Measurements from ENCODE around the gene FIGNL2. TPM values are rescaled to one million over a fixed set of nuclear protein-coding genes. Genes with fewer than 3 reads are reported as not detected.
A peak's percentile ranks its signal among the peaks of the same experiment; 100 is the strongest.

Gene FIGNL2
- total RNA-seq, 1 donor from 2014 or later: 0.30 TPM

DNA sequence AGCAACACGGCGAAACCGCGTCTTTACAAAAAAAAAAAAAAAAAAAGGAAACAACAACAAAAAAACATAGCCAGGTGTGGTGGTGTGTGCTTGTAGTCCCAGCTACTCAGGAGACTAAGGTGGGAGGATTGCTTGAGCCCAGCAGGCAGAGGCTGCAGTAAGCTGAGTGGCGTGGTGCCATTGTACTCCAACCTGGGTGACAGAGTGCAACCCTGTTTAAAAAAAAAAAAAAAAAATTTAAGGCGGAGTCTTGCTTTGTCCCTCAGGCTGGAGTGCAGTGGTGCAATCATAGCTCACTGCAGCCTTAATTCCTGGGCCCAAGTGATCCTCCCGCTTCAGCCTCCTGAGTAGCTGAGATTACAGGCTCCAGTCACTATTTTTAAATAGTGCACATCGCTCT, 18.2 kb upstream of the FIGNL2 start:
- TF ChIP-seq, protein P1, sequence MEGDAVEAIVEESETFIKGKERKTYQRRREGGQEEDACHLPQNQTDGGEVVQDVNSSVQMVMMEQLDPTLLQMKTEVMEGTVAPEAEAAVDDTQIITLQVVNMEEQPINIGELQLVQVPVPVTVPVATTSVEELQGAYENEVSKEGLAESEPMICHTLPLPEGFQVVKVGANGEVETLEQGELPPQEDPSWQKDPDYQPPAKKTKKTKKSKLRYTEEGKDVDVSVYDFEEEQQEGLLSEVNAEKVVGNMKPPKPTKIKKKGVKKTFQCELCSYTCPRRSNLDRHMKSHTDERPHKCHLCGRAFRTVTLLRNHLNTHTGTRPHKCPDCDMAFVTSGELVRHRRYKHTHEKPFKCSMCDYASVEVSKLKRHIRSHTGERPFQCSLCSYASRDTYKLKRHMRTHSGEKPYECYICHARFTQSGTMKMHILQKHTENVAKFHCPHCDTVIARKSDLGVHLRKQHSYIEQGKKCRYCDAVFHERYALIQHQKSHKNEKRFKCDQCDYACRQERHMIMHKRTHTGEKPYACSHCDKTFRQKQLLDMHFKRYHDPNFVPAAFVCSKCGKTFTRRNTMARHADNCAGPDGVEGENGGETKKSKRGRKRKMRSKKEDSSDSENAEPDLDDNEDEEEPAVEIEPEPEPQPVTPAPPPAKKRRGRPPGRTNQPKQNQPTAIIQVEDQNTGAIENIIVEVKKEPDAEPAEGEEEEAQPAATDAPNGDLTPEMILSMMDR (IDR thresholded peaks at IDR 0.05): no peak
- H3K9me3 Mint-ChIP-seq (ENCODE audit: low read depth): no peaks in the 10 kb centered on the region
- no peak overlapping the region for H3K27ac Mint-ChIP-seq (ENCODE audit: unreplicated experiment)
- H3K36me3 Mint-ChIP-seq (ENCODE audit: low read depth): no peaks in the 10 kb centered on the region
- H3K4me1 Mint-ChIP-seq (ENCODE audit: low read depth): peaks cover 26% of the 10 kb centered on the region
- H3K27me3 Mint-ChIP-seq (ENCODE audit: low read depth): peaks cover 11% of the 10 kb centered on the region
- no peak overlapping the region for H3K4me3 Mint-ChIP-seq (ENCODE audit: unreplicated experiment)
- DNase-seq (ENCODE audit: low spot score): no peak

DNA sequence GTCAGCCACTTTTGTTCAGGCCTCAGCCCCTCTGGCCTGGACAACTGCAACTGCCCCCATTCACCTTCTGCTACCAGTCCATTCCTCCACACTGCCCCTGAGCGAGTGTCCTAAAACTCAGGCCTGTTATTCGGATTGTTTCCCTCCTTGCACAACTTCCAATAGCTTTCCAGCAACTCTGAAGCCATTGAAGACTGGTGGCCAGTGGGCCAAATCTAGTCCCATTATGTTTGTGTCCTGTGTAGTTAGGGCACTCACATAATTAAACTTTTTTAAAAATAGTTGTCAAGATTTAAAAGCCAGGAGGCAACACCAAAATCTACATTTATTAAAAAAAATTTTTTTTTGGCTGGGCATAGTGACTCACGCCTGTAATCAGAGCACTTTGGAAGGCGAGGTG, 17.8 kb upstream of the FIGNL2 start:
- H3K27me3 Mint-ChIP-seq (ENCODE audit: low read depth): peaks cover 11% of the 10 kb centered on the region
- H3K4me1 Mint-ChIP-seq (ENCODE audit: low read depth): peaks cover 26% of the 10 kb centered on the region
- H3K27ac Mint-ChIP-seq (ENCODE audit: unreplicated experiment): no peak overlapping the region
- no peak for DNase-seq (ENCODE audit: low spot score)
- no peaks in the 10 kb centered on the region for H3K9me3 Mint-ChIP-seq (ENCODE audit: low read depth)
- no peak overlapping the region for H3K4me3 Mint-ChIP-seq (ENCODE audit: unreplicated experiment)
- H3K36me3 Mint-ChIP-seq (ENCODE audit: low read depth): no peaks in the 10 kb centered on the region
- TF ChIP-seq, protein P1 (IDR thresholded peaks at IDR 0.05): no peak

DNA sequence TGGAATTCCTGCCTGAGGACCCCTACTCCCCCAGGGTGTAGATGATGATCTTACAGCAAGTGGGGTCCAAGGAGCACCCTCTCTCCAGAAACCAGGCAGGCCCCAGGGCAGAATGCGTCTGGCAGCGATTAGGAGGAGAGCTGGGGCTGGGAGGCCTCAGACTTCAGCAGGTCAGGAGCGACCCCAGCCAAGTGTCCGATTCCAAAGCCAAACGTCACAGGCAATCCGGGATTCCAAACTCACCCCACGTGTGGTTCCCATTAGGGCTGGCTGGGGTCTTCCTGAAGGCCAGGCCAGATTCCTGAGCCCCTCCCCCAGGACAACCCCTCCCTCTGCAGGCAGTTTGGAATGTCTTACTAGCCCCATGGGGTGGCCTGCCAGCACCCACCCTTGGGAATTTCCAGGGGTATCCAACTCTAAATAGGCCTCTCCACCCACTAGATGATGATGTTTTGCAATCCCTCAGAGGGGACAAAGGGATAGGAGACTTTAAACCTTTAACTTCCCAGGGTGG, 17.3 kb upstream of the FIGNL2 start:
- H3K27me3 Mint-ChIP-seq (ENCODE audit: low read depth): peaks cover 11% of the 10 kb centered on the region
- H3K4me1 Mint-ChIP-seq (ENCODE audit: low read depth): peaks cover 26% of the 10 kb centered on the region
- no peaks in the 10 kb centered on the region for H3K36me3 Mint-ChIP-seq (ENCODE audit: low read depth)
- DNase-seq (ENCODE audit: low spot score): no peak
- TF ChIP-seq, protein P1 (IDR thresholded peaks at IDR 0.05): no peak
- no peak overlapping the region for H3K27ac Mint-ChIP-seq (ENCODE audit: unreplicated experiment)
- H3K4me3 Mint-ChIP-seq (ENCODE audit: unreplicated experiment): no peak overlapping the region
- no peaks in the 10 kb centered on the region for H3K9me3 Mint-ChIP-seq (ENCODE audit: low read depth)

DNA sequence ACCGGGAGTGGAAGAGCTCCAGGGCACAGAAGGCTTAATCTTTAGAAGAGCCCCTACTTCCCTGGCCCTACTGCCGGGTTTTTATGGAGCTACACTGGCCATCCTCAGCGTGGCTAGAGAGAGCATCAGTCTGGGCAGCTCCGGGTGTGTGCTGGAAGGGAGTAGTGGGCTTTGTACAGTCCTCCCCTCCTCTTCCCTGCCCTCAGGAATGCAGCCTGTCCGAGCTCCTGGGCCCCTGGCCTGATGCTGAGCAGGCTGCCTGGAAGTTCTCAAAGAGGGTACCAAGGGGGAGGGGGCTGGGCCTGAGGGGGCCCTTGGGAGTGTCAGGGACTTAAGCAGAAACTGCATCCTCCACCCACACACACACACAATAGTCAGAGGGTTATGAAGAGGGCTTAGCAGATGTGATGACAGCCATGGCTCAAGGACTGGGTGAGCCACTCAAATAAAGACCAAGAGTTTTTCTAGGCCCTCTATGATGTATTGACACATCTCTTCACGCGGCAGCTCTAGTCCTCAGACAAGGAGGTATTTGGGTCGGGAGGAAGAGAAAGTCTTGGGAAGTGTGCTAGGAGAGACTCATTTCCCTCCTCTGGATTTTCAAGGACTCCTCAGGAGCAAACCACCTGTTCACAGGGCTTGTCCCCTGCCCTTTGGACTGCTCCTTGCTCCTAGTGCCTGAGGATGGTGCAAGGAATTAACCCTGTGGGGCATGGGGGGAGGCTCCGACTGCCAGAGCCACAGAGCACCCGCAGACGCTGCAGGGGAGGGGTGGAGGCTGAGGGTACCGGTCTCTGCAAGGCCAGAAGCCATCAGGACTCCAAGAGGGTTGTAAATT, 16.5 kb upstream of the FIGNL2 start:
- Mint-ChIP-seq H3K9me3 (ENCODE audit: low read depth) (no peaks in the 10 kb centered on the region), H3K4me3 (ENCODE audit: unreplicated experiment) (peak overlapping the region; percentile 66), H3K36me3 (ENCODE audit: low read depth) (no peaks in the 10 kb centered on the region), H3K4me1 (ENCODE audit: low read depth) (peaks cover 26% of the 10 kb centered on the region), H3K27me3 (ENCODE audit: low read depth) (peaks cover 8% of the 10 kb centered on the region), H3K27ac (ENCODE audit: unreplicated experiment) (no peak overlapping the region)
- DNase-seq (ENCODE audit: low spot score): no peak
- TF ChIP-seq, protein P1 (IDR thresholded peaks at IDR 0.05): no peak

DNA sequence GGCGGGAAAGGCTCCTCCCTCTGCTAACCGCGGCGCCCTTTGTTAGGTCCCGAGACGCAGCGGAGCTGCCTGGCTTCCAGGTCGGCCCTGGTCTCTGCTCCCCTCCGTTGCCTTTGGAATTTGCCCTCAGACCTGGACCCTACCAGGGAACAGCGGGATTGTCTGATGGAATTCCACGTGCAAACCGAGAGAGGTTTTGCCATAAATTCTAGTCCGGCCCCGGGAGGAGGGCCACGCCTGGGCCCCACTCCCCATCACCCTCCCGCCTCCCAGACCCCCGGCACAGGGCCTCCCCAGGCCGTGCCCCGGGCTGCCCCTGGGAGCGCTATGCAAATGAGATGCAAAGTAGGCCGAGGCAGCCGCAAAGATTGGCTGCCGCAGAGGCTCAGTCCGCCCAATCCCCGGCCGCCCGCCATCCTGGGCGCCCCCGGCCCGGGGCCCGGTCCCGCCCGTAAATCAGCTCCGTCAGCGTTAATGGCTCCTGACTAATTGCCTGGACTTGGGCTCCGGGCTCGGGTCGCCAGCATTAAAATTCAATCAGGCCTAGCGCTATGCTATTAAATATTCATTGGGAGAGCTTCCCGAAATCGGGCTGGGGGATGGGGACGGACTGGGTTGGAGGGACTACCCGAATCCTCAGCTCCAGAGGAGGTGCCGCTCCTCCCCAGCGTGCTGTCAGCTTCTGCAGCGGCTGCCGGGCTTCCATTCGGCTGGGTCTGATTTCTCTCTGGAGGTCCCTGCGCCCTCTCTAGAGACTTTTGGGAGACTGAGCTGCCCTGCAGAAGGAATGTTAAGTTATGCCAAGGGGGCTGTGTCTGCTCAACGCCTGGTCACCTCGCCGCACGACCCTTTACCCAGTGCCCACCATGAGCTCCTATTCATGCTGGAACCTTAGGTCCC, 15.7 kb upstream of the FIGNL2 start:
- Mint-ChIP-seq H3K36me3 (ENCODE audit: low read depth) (no peaks in the 10 kb centered on the region), H3K27me3 (ENCODE audit: low read depth) (peaks cover 8% of the 10 kb centered on the region), H3K4me3 (ENCODE audit: unreplicated experiment) (peak overlapping the region; percentile 66), H3K4me1 (ENCODE audit: low read depth) (peaks cover 26% of the 10 kb centered on the region), H3K9me3 (ENCODE audit: low read depth) (no peaks in the 10 kb centered on the region), H3K27ac (ENCODE audit: unreplicated experiment) (no peak overlapping the region)
- no peak for DNase-seq (ENCODE audit: low spot score)
- TF ChIP-seq, protein P1 (IDR thresholded peaks at IDR 0.05): no peak
